ENCODE measurements around the gene GFER.
"Not testable (repeated sequence)": the region's sequence is repeated elsewhere in the genome, so short reads cannot be mapped to it uniquely, and the experiment has no call there.

GFER gene

DNA sequence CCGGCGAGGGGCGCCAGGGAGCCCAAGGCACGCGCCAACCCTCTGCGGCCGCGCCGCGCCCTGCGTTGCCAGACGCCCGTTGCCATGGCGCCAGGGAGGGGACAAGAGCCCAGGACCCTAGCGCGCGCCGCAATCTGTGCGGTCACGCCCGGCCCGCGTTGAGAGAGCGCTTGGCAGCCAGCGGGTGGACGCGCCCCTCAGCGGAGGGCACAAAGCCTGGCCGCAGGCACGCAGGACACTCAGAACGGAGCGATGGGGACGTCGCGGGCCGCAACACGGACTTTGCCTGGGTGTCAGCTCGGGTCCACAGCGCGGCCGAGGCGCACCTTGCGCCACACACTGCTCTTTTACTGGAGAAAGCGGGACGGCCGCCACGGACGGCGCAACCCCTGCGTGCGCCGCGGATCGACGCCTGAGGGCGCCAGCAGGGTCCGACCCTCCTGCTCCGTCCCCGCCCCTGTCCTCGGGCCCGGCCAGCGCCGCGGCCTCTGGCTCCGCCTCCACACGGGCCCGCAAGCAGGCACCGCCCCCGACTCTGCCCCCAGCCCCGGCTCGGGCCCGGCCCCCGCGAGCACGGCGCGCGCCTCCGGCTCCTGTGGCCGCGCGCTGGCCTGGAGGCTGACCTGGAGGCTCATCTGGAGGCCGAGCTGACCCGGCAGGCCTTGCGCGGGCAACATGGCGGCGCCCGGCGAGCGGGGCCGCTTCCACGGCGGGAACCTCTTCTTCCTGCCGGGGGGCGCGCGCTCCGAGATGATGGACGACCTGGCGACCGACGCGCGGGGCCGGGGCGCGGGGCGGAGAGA is at the start of gene GFER:
TSS of gene GFER (plus strand) at position 650 of the 803 bp plus-strand sequence. CDS start at position 676, 26 bp downstream.
- DNase-seq, result peak; percentile 79

DNA sequence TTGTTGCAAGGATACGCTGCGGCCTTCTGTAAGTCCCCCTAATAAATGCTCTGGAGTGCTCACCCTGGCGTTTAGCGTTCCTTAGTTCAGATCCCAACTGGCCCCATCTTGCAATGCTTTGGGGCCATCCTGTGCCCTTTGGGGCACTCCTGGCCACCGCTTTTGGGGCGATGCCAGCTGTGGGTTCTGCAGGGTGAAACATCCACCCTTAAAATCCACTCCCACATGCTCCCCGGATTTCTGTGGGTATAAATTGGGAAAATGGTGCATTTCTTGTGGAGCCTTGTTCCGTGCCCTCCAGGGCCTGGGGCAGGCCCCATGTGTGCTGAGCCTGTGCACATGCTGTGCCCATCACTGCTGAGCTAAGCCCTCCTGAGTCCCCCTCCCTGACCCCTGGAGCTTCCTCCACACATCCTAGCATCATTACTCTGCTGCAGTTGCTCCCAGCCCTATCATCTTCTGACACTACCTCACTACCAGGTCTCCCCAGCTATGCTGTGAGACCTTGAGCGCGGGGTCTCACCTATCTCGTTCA is 47.0 kb upstream of the GFER start:
- DNase-seq, result no peak

DNA sequence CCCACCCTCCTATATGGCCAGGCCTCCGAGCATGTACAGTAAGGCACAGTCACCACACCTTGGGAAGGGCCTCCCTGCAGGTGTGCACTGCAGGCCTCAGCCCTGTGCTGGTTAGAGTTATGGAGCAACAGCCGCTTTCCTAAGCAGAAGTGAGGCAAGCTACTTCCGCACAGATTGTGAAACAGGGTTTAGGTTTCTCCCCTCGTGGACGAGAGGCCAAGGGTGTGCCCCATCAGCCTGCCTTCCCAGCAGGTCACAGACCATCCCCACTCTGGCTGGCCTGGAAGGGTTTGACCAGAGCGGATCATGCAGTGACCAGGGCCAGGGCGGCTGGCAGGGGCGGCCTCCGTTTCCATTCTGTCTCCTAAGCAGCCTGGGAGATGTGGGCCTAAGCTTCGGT is 45.7 kb upstream of the GFER start:
- no peak for DNase-seq

DNA sequence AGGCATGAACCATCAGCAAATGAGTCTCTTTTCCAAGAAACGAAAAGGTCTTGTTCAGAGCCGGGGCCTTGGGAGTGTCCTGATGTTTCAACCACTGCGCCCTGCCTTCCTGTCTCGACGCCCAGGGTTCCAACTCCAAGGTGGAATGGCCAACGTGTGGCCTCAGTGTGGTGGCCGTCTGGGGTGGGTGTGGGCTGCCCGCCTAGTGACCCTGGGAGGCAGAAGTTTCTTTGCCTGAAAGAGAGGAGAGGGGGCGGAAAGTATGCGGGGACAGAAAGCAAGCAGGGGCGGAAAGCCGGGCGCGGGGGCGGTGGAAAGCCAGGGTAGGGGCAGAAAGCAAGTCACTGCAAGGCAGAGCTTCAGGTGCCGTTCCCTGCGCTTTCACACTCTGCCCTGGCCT is 45.1 kb upstream of the GFER start:
- no peak for DNase-seq

DNA sequence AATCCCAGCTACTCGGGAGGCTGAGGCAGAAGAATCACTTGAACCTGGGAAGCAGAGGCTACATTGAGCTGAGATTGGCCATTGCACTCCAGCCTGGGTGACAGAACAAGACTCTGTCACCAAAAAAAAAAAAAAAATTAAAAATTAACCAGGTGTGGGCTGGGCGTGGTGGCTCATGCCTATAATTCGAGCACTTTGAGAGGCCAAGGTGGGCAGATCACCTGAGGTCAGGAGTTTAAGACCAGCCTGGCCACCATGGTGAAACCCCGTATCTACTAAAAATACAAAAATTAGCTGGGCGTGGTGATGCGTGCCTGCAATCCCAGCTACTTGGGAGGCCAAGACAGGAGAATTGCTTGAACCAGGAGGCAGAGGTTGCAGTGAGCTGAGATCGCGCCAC is 44.2 kb upstream of the GFER start:
- not testable (repeated sequence) for DNase-seq

DNA sequence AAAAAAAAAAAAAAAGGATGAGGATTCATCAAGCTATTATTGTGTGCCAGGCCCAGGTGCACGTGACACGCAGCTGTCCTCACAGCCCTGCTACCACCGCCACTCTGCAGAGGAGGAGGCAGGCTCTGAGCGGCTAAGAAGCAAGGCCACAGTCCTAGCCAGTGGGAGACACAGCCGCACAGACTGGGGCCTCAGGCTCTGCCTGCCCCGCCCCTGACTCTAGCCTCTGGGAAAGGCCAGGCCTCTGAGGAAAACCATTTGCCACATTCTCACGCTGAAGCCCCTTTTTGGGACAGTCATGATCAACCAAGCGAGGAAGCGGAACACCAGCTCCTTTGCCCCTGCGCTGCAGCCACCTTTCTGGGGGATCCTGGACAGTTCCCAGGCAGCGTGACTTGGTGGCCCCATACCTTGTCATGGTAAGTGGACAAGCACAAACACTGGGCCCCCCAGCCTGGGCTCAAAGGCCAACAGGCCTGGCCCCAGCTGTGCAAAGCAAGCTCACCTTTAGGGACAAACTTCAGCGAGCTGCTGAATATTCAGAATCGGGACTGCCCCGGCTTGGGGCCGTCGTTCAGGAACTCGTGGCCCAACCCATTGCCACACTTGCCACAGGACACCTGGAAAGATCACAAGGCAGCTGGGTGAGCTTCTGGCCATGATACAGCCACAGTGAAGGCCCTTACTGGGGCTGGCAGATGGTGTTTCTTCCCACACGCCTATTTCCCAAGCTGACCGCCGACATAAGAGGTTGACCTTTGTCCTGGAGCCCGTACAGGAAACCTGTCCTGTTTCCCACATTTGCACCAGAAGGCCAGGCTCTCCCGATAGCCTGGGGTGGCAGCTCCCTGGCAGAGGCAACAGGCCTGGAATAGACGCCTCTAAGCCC is 43.5 kb upstream of the GFER start:
- DNase-seq, result no peak

DNA sequence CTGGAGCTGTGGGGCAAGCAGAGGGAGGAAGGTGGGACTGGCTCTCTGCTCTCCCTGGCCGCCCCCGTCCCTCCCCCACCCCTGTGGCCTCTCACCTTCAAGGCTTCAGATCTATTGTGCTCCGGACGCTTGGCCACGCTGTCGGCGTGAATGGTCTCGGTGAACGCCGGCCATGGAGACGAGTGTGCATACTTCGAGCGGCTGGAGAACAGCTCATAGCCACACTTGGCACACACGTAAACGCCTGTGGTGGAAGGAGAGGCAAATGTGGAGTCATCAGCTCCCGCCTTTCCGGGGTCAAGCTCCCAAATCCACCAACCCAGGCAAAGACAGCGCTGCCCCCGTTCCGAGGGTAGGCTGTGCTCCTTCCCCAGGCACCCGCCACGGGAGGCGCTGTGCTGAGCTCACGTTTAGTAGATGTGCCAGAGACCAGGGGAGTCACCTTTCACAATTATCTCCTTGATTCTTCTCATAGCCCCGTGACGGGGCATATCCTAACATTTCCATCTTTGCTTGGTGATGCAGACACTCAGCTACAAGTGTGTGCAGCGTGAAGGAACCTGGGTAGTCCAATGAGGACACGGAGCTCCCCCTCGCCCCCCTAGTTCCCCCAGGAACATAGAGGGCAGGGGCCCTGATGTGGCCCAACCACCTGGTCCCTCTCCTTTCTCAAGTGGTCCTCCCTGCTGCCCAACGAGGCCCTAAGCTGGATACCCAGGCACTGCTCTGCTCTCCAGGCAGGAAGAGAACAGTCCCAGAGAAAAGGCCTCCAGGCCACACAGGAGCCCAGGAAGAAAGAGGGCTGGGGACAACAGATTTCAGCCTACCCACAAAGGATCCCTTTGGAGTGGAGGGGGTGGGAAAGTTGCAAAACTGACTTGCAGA is 42.6 kb upstream of the GFER start:
- no peak for DNase-seq

DNA sequence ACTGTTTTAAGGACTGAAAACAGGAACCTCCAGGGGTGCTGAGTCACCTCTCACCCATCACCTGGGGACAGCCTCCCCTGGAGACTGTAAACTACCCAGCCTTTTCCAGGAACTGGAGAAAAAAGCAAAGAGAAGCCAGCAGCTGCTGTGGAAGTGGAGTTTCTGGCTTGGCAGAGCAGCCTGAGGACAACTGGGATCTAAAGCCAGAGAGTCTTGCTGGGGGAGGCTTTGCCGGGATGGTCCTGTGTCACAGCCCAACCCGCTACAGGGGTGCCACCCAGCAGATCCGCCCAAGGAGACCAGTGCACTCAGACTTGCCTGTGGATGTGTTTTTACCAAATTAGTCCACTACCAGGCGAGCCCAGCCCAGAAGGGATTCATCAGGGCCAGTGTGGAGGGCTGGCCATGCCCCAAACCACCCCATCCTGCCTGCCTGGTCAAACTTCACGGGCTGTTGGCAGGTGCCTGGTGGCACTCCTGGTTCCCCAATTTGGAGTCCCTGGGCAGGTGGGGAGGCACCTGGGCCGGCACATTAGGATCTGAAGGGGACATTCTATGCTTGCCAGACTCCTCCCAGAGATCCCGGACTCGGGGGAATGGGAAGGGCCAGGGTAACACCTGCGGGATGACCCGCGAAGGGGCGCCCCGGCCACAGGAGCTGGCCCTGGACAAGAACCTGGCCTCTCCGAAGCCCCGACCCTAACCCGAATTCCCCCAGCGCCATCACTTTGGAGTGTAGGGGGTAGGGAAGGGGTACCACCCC is 41.8 kb upstream of the GFER start:
- no peak for DNase-seq

DNA sequence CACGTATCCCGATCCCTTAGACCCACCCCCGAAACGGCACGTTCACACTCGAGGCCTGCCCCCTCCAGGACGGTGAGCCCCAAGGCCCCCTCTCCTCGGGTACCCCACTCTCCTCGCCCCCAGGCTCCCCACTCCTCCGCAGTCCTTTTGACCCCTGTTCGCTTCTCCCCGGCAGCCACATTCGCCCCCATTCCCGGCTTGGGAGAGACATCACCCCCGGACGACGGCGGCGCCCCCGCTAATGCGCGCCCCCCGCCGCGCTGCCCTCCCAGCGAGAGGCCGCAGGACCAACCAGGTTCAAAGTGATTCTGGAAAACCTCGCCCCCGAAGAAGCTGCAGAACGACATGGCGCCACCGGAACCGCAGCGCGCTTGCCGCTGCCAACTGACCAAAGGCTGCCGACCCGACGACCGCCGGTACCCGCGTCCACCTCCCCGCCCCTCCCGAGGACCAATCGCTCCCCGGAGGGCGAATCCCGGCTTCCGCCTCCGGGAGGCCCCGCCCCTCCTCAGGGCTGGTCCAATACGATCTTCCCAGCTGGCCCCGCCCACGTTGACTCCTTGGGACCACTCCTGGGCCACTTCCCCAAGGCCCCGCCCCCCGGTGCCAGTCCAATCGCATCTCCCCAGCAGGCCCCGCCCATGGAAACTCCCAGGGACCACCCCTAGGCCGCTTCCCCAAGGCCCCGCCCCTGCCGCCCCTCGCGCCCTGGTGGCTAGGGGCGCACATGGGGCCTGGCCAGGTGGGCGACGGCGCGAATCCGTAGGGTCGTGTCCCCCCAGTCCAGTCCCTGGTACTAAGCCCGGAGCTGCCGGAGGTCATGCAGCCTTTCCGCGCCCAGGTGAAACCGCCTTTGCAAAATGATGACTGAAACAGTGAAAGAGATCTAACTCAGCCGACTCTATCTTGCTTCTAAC is 40.9 kb upstream of the GFER start, which contains the start of gene MSRB1:
TSS of gene MSRB1 (minus strand) at position 390 of the 917 bp plus-strand sequence. CDS start at position 347, 43 bp downstream.
- peak; percentile 96 for DNase-seq

DNA sequence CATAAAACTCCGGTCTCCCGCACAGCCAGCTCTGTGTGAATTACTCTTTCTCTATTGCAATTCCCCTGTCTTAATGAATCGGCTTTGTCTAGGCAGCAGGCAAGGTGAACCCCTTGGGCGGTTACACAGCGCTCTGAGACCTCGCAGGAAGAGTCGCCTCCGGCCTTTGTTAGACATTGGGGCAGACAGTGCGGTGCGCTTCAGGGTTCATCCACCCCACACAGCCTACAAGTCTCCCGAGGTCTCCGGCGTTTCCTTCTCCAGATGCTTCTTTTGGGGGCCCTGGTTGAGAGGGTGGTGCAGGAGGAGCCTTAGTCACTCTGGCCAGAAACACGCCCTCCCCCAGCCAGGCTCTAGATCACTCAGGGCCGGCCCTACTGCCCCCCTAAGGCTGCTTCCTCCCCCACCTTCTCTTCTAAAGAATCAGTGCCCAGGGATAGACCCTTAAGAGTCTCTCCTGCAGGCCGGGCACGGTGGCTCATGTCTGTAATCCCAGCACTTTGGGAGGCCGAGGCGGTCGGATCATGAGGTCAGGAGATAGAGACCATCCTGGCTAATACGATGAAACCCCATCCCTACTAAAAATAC is 39.3 kb upstream of the GFER start:
- DNase-seq, result no peak

DNA sequence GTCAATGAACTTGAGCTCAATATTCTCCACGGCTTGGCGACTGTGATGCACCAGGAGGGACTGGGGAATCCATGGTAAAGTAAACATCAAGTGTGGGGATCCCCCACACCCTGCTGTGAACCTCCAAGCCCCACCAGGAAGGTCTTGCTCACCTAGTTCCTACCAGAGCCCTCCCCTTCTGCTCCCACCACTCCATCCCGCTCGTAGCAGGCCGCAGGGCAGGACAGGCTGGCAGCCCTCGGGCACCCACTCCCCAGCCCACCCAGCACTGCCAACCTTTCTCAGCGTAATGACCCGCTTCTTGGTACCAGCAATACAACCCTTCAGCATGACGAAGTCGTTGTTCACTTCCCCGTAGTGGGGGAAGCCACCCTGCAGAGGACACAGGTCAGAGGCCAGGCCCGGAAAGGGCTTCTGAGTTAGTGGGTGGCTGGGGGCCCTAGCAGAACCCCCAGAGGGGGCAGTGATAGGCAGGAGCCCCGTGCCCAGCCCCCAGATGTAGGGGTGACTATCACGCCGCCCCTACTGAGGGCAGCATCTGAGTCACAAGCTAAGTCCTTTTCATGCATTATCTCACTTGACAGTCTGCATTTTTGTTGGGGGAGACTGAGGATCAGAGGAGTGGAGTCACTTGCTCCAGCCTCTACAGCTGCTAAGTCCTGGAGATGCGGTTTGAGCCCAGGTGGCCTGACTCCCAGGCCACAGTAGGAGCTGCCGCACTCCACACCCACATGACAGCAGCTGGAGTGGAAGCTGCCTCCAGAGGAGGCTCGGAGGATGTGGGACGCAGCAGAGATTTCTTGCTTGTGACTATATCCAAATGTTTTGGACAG is 38.2 kb upstream of the GFER start:
- DNase-seq, result no peak

DNA sequence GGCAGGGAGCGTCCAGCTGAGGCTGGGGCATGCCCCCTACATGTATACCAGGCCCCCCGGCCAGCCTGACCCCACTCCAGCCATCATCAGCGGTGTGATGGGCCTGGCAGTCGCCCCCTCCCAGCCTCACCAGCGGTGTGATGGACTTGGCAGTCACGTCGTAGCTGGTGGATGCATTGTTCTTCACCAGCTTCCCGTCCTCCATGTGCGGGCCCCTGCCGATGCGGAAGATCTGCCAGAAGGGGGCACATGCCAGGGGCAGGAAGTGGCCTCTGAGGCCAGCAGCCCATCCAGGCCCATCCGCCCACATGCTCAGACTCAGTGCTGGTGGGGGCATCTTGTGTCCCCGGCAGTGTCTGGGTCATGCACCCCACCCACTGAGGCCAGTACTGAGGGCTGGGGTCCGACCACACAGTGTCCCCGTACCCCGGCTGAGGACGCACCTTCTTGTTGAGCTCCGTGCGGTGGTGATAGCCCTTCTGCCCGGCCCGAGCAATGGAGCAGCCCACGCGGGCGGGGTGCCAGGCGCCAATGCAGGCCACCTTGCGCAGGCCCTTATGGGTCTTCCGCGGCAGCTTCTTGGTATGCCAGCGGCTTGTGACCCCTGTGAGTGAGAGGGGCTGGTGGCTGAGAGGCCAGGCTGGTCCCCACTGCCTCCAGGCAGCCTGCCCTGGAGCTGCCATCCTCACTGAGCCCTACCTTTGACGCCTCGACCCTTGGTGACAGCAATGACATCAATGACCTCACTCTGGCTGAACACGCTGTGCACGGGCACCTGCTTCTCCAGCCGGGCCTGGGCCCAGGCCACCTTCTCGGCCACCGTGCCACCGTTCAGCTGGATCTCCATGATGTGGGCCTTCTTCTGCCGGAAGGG is 37.3 kb upstream of the GFER start:
- no peak for DNase-seq

DNA sequence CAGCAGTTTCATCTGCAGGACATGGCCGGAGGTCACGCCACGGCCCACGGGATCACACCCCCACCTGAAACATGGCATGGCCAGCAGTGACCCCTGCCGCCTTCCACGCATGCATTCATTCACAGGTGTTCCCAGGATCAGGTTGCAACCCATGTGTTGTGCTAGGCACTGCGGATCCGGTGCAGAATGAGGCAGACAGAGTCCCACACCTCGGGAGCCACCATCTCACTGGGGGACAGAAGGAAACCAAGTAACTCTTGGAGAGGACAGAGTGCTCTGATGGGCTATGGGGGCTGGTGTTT is 36.7 kb upstream of the GFER start:
- DNase-seq, result no peak

DNA sequence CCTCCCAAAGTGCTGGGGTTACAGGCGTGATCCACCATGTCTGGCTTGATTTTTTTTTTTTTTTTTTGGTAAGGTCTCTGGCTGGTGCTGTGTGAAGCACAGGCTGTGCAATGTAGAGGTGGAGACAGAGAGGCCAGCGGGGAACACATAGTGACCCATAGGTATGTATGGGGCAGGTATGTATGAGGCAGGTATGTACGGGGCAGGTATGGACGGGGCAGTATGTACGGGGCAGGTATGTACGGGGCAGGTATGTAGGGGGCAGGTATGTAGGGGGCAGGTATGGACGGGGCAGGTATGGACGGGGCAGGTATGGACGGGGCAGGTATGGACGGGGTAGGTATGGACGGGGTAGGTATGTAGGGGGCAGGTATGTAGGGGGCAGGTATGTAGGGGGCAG is 34.5 kb upstream of the GFER start:
- DNase-seq, result no peak

DNA sequence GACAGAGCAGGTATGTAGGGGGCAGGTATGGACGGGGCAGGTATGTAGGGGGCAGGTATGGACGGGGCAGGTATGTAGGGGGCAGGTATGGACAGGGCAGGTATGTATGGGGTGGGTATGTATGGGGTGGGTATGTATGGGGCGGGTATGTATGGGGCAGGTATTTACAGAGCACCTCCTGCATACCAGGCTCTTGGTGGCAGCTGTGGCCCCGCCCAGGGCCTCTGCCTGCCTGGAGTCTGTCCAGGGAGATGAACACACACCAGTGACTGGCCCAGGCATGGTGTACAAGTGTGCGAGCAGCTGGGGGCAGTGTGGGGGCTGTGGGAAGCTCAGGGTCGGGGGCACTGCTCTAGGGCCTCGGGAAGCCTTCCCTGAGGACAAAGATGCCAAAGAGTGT is 33.9 kb upstream of the GFER start:
- DNase-seq, result no peak

DNA sequence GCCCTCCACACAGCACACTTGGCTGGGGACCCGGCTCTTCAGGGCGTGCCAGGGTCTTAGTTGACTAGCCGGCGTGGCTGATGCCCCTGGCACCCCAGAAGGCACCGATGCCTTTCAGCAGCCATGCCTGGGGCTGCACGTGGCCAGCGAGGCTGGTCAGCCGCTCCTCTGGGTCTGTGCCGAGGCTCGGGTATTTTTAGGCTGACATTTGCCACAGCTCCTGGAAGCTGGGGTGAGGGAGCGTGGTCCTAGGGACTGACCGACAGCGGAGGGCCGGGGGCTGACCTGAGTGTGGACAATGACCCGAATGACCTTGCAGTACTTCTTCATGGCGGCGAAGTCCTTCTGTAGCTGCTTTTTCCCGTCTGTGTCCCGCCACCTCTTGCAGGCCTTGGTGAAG is 33.4 kb upstream of the GFER start:
- no peak for DNase-seq

DNA sequence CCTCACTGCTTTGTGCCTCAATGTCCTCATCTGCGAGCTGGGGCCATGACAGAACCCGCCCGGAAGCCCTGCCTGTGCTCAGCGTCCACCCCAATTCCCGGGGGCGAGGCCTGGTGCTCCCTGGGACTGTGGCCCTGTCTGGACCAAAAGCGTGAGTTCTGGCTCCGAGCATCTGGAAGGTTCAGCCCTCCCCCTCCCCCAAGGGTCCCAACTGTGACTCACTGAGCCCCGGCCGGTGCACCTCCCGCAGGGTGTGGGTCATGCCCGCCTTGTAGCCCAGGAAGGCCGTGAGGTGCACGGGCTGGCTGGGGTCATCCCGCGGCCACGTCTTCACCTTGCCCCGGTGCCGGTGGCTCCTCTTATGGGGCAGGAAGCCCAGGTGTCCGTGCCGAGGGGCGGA is 30.3 kb upstream of the GFER start:
- no peak for DNase-seq

DNA sequence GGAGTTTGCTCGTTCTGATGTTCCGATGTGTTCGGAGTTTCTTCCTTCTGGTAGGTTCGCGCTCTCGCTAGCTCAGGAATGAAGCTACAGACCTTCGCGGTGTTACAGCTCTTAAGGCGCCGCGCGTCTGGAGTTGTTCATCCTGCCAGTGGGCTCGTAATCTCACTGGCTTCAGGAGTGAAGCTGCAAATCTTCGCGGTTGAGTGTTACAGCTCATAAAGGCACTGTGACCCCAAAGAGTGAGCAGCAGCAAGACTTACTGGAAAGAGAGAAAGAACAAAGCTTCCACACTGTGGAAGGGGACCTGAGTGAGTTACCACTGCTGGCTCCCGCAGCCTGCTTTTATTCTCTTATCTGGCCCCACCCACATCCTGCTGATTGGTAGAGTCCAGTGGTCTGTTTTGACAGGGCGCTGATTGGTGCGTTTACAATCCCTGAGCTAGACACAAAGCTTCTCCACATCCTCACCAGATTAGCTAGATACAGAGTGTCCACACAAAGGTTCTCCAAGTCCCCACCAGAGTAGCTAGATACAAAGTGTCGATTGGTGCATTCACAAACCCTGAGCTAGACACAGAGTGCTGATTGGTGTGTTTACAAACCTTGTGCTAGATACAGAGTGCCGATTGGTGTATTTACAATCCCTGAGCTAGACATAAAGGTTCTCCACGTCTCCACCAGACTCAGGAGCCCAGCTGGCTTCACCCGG is 26.4 kb upstream of the GFER start:
- DNase-seq, result not testable (repeated sequence)
